ENCODE data around the gene TMEM187. TPM values are rescaled to one million over a fixed set of nuclear protein-coding genes. Genes with fewer than 3 reads are reported as not detected.

The TMEM187 gene
- total RNA-seq, 2 donors from 2014 or later = 4.8 to 8.1 TPM

DNA sequence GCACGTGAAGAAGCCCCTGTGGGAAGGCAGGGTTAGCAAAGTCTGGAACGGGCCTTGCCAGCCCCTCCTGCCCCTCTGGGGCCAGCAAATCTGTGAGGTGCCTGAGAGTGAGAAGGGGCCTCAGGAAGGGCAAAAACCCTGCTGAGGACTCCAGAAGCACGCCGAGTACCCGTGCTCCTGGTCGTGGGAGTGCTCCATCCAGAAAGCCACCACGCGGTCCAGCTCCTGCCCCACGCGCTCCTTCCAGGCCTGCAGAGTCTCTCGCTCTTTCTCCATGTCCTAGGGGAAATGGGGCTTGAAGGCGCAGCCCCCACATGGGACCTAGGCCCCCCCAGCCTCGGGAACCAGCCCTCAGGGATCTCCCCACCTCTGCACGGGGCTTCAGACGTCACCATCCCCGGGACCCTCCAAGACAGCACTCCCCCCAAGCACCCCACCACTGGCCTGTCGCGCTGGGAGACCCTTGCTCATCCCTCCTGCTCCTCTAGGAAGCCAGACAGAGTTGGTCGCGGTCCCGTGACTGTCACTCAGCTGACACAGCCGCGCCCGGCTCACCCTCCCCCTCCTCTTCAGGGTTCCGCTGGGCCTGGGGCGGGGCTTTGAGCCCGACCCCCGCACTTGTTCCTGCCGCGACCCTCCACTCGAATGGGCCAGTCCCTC, 28.3 kb upstream of the TMEM187 start, which contains the start of gene RENBP:
Gene RENBP, minus strand, starts transcription at position 504 of the 660 bp plus-strand sequence. Its CDS starts 33 bp downstream, at position 471.
- Histone ChIP-seq H3K36me3 (ENCODE audit: control insufficient read depth, insufficient read depth, low read length) (no peaks in the 10 kb centered on the region), H3K9me3 (ENCODE audit: control insufficient read depth, low read length) (no peaks in the 10 kb centered on the region), H3K4me1 (ENCODE audit: control insufficient read depth, insufficient read depth, low read length) (no peaks in the 10 kb centered on the region), H3K27me3 (ENCODE audit: control insufficient read depth, insufficient read depth, low read length, poor library complexity, severe bottlenecking) (no peaks in the 10 kb centered on the region), H3K9ac (ENCODE audit: extremely low read depth, low read length, poor library complexity, severe bottlenecking) (no peak within 1 kb of the TSS), H3K4me3 (ENCODE audit: low read length) (peak within 1 kb of the TSS; percentile 72), H3K27ac (ENCODE audit: low read depth, low read length) (no peak within 1 kb of the TSS)
- DNase-seq = peak; percentile 86
- Mint-ChIP-seq H3K4me3 (peak within 1 kb of the TSS; percentile 49), H3K36me3 (ENCODE audit: low read depth) (peaks cover 16% of the 10 kb centered on the region), H3K9me3 (peaks cover 26% of the 10 kb centered on the region), H3K27ac (no peak within 1 kb of the TSS), H3K4me1 (peaks cover 7% of the 10 kb centered on the region), H3K27me3 (ENCODE audit: insufficient read depth) (no peaks in the 10 kb centered on the region)
- 42 to 57% methylated on average over 6 to 29 of the region's 31 CpGs for WGBS, 2 experiments (ENCODE audit: insufficient coverage in 1 of 2, insufficient read length in 1 of 2)
- TF ChIP-seq CTCF (conservative IDR thresholded peaks at IDR 0.05) = no peak

GRCh38 chrX:153944800-153945150, 27.8 kb upstream of the TMEM187 start:
- no peak for DNase-seq
- H3K27ac ChIP-seq (ENCODE audit: low read depth, low read length) = no peak overlapping the region
- H3K9me3 ChIP-seq (ENCODE audit: control insufficient read depth, low read length) = no peaks in the 10 kb centered on the region
- peaks cover 21% of the 10 kb centered on the region for H3K9me3 Mint-ChIP-seq
- H3K4me3 Mint-ChIP-seq = peak overlapping the region; percentile 49
- H3K27me3 ChIP-seq (ENCODE audit: control insufficient read depth, insufficient read depth, low read length, poor library complexity, severe bottlenecking) = no peaks in the 10 kb centered on the region
- TF ChIP-seq CTCF (conservative IDR thresholded peaks at IDR 0.05) = no peak
- H3K36me3 Mint-ChIP-seq (ENCODE audit: low read depth) = peaks cover 20% of the 10 kb centered on the region
- no peak overlapping the region for H3K9ac ChIP-seq (ENCODE audit: extremely low read depth, low read length, poor library complexity, severe bottlenecking)
- no peaks in the 10 kb centered on the region for H3K27me3 Mint-ChIP-seq (ENCODE audit: insufficient read depth)
- no peak overlapping the region for H3K27ac Mint-ChIP-seq
- no peaks in the 10 kb centered on the region for H3K4me1 ChIP-seq (ENCODE audit: control insufficient read depth, insufficient read depth, low read length)
- H3K4me3 ChIP-seq (ENCODE audit: low read length) = no peak overlapping the region
- 83% methylated on average over 3 of the region's 6 CpGs; no CpG with 5 or more reads in 1 of the 2 experiments for WGBS, 2 experiments (ENCODE audit: insufficient coverage in 1 of 2, insufficient read length in 1 of 2)
- H3K36me3 ChIP-seq (ENCODE audit: control insufficient read depth, insufficient read depth, low read length) = peaks cover 2% of the 10 kb centered on the region
- H3K4me1 Mint-ChIP-seq = peaks cover 7% of the 10 kb centered on the region

DNA sequence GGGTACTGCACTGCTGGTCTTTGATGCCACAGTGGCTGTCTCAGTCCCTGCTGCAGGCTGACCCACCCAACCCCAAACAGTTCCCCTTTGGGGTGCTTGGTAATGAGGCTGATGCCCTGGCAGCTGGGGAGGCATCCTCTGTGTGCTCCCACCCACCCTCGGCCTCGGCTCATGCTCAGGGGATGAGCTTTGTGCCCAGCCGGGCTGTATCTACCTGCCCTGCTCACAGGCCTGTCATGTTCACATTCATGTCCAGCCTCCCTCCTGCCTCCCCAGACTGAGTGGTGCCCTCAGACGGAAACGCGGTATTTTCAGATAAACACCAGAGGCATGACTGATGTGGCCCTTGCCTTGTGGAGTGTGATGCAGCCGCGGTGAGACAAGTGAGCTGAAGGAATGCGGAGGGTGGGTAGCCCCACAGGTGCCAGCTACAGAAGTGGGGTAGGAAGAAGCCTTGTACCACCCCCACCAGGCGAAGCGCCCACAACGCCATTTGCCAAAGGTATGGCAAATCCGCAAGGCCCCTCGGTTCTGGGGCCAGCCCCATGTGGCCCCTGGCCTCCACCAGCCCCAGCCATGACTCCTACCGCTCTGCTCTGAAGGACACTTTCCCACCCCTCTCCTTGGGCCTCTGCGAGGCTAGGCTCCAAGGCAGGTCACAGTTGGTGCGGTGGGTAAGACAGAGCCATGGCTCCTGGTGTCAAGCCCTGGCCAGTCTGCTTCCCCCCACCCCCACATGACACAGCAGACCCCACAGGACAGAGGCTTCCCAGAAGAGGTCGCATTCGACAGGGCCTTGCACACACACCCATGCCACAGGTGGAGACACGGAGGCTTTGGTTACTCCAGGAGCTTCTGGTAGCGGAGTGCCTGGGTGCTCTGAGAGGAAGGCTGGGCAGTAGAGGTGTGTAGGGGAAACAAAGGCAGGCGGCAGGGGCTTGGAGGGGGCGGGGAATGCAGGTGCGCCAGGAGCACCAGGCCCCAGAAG, 26.3 kb upstream of the TMEM187 start:
- peaks cover 7% of the 10 kb centered on the region for H3K4me1 Mint-ChIP-seq
- DNase-seq = no peak
- H3K27me3 Mint-ChIP-seq (ENCODE audit: insufficient read depth) = no peaks in the 10 kb centered on the region
- Histone ChIP-seq H3K4me3 (ENCODE audit: low read length) (no peak overlapping the region), H3K4me1 (ENCODE audit: control insufficient read depth, insufficient read depth, low read length) (no peaks in the 10 kb centered on the region), H3K27me3 (ENCODE audit: control insufficient read depth, insufficient read depth, low read length, poor library complexity, severe bottlenecking) (no peaks in the 10 kb centered on the region), H3K9ac (ENCODE audit: extremely low read depth, low read length, poor library complexity, severe bottlenecking) (no peak overlapping the region), H3K27ac (ENCODE audit: low read depth, low read length) (no peak overlapping the region), H3K36me3 (ENCODE audit: control insufficient read depth, insufficient read depth, low read length) (peaks cover 7% of the 10 kb centered on the region), H3K9me3 (ENCODE audit: control insufficient read depth, low read length) (no peaks in the 10 kb centered on the region)
- peaks cover 11% of the 10 kb centered on the region for H3K9me3 Mint-ChIP-seq
- TF ChIP-seq CTCF (conservative IDR thresholded peaks at IDR 0.05) = no peak
- WGBS, 2 experiments (ENCODE audit: insufficient coverage in 1 of 2, insufficient read length in 1 of 2) = 95 to 97% methylated on average over 7 to 23 of the region's 24 CpGs
- no peak overlapping the region for H3K4me3 Mint-ChIP-seq
- peak overlapping the region; percentile 48 for H3K27ac Mint-ChIP-seq
- H3K36me3 Mint-ChIP-seq (ENCODE audit: low read depth) = peaks cover 35% of the 10 kb centered on the region
